Stimulated activated naive CD8-positive, alpha-beta T cell treated with anti-CD3 and anti-CD28 coated beads, Interleukin-15, Interleukin-2, amounts not matched to agents 100 ng/mL and 50 ng/mL, for 24 hours (primary cell): ENCODE data around the gene DCDC2C.
A peak's percentile ranks its signal among the peaks of the same experiment; 100 is the strongest.
"Not testable (repeated sequence)": the region's sequence is repeated elsewhere in the genome, so short reads cannot be mapped to it uniquely, and the experiment has no call there.

ENCODE experiments used
- H3K27ac Mint-ChIP-seq: one replicate; pipeline ENCODE4 v1.8.0; 2021; ENCODE audit warnings: mild to moderate bottlenecking, mixed read lengths
- H3K27me3 Mint-ChIP-seq: one replicate; pipeline ENCODE4 v1.8.0; 2021; ENCODE audit warnings: mixed read lengths
- H3K36me3 Mint-ChIP-seq: one replicate; pipeline ENCODE4 v1.8.0; 2021; ENCODE audit warnings: low read depth, mixed read lengths
- H3K4me1 Mint-ChIP-seq: one replicate; pipeline ENCODE4 v1.8.0; 2021; ENCODE audit warnings: low read depth, mixed read lengths
- H3K4me3 Mint-ChIP-seq: one replicate; pipeline ENCODE4 v1.8.0; 2021; ENCODE audit warnings: mild to moderate bottlenecking, mixed read lengths
- H3K9me3 Mint-ChIP-seq: one replicate; pipeline ENCODE4 v1.8.0; 2021; ENCODE audit warnings: mixed read lengths

The DCDC2C gene

DNA sequence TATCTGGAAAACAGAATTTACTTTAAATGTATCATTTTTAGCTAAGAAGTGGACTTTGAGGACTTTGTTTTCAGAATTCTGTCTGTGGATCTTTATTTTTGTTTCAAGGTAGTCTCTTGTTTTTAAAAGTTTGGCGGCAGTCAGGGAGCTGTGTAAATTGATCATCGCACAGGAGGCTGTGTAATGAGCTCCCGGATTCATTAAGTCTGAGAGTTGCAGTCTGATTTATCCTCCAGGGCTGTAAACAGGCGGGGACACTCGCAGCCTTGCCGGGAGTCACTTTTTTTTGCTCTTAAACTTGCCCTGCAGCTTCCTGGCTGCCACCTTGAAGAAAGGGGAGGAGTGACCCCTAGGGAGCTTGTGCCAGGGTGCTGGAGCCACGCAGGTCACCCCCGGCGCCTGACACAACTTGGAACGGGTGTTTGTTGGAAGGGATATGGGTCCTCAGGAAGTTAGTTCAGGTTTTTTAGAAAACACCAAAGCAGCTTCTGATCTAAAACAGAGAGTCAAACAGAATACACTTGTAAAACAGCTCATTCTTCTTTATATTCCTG is 76.2 kb downstream of the DCDC2C start:
- H3K4me3 Mint-ChIP-seq: no peak overlapping the region
- no peaks in the 10 kb centered on the region for H3K9me3 Mint-ChIP-seq
- H3K27me3 Mint-ChIP-seq: peaks cover 15% of the 10 kb centered on the region
- H3K36me3 Mint-ChIP-seq: no peaks in the 10 kb centered on the region
- peak overlapping the region; percentile 1 for H3K27ac Mint-ChIP-seq
- H3K4me1 Mint-ChIP-seq: peaks cover 7% of the 10 kb centered on the region

- peak overlapping the region; percentile 25 for H3K4me3 Mint-ChIP-seq
- H3K4me1 Mint-ChIP-seq: peaks cover 7% of the 10 kb centered on the region
- peaks cover 15% of the 10 kb centered on the region for H3K27me3 Mint-ChIP-seq
- no peak overlapping the region for H3K27ac Mint-ChIP-seq
- H3K36me3 Mint-ChIP-seq: no peaks in the 10 kb centered on the region
- no peaks in the 10 kb centered on the region for H3K9me3 Mint-ChIP-seq
Measured at GRCh38 chr2:3780477-3781402, 77.4 kb downstream of the DCDC2C start.

- no peak overlapping the region for H3K4me3 Mint-ChIP-seq
- no peaks in the 10 kb centered on the region for H3K36me3 Mint-ChIP-seq
- H3K4me1 Mint-ChIP-seq: peaks cover 5% of the 10 kb centered on the region
- H3K9me3 Mint-ChIP-seq: no peaks in the 10 kb centered on the region
- no peak overlapping the region for H3K27ac Mint-ChIP-seq
- H3K27me3 Mint-ChIP-seq: peaks cover 3% of the 10 kb centered on the region
Measured at GRCh38 chr2:3784731-3785130, 81.4 kb downstream of the DCDC2C start.

GRCh38 chr2:3785220-3785889 is 82.0 kb downstream of the DCDC2C start:
- no peaks in the 10 kb centered on the region for H3K9me3 Mint-ChIP-seq
- H3K4me3 Mint-ChIP-seq: no peak overlapping the region
- no peaks in the 10 kb centered on the region for H3K36me3 Mint-ChIP-seq
- H3K27ac Mint-ChIP-seq: no peak overlapping the region
- H3K27me3 Mint-ChIP-seq: no peaks in the 10 kb centered on the region
- H3K4me1 Mint-ChIP-seq: no peaks in the 10 kb centered on the region

GRCh38 chr2:3785890-3786273 is 82.5 kb downstream of the DCDC2C start:
- no peaks in the 10 kb centered on the region for H3K9me3 Mint-ChIP-seq
- no peaks in the 10 kb centered on the region for H3K27me3 Mint-ChIP-seq
- no peaks in the 10 kb centered on the region for H3K4me1 Mint-ChIP-seq
- H3K27ac Mint-ChIP-seq: no peak overlapping the region
- H3K4me3 Mint-ChIP-seq: no peak overlapping the region
- H3K36me3 Mint-ChIP-seq: no peaks in the 10 kb centered on the region

GRCh38 chr2:3787768-3788167 is 84.4 kb downstream of the DCDC2C start:
- H3K4me3 Mint-ChIP-seq: no peak overlapping the region
- no peaks in the 10 kb centered on the region for H3K4me1 Mint-ChIP-seq
- no peak overlapping the region for H3K27ac Mint-ChIP-seq
- H3K36me3 Mint-ChIP-seq: no peaks in the 10 kb centered on the region
- no peaks in the 10 kb centered on the region for H3K27me3 Mint-ChIP-seq
- no peaks in the 10 kb centered on the region for H3K9me3 Mint-ChIP-seq

- H3K27ac Mint-ChIP-seq: no peak overlapping the region
- H3K27me3 Mint-ChIP-seq: no peaks in the 10 kb centered on the region
- no peaks in the 10 kb centered on the region for H3K9me3 Mint-ChIP-seq
- H3K36me3 Mint-ChIP-seq: no peaks in the 10 kb centered on the region
- no peaks in the 10 kb centered on the region for H3K4me1 Mint-ChIP-seq
- H3K4me3 Mint-ChIP-seq: no peak overlapping the region
Measured at GRCh38 chr2:3789256-3789655, 85.9 kb downstream of the DCDC2C start.

DNA sequence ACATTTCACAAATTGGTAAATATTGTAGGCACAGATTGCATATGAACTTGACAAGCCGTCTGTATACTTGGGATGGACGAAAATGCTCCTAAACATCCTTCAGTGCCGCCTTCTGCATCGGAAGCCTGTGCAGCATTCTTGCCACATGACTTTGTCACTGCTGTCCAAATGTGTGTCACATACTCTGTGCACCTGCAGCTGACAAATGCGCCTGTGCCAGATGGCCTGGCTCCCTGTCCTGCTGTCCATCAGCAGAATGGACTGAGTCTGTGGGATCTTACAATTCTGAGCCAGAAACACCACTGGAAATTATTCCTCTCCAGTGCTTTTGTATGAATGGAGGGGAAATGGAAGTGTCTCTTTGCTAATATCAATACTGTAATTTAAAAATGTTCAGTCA is 89.9 kb downstream of the DCDC2C start:
- Mint-ChIP-seq H3K9me3 (no peaks in the 10 kb centered on the region), H3K36me3 (no peaks in the 10 kb centered on the region), H3K4me3 (no peak overlapping the region), H3K4me1 (no peaks in the 10 kb centered on the region), H3K27me3 (no peaks in the 10 kb centered on the region), H3K27ac (no peak overlapping the region)

DNA sequence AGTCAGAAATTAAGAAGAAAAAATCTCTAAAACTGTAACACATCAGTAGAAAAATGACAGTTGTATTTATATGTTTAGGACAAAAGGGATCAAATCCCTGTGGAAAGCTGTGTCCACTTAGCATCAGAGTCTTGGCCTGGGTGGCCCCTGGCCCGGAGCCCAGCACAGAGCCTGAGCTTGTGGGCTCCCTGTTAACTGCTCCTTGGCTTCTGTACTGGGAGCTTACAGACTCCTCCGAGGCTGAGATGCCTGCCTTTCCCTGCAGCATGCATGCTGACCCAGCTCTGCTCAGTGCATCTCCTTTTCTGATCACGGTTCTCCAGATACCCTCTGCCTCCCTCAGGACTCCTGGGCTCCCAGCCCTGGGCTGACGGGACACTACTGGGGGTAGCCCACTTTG is 98.1 kb downstream of the DCDC2C start:
- no peaks in the 10 kb centered on the region for H3K4me1 Mint-ChIP-seq
- H3K27ac Mint-ChIP-seq: no peak overlapping the region
- no peak overlapping the region for H3K4me3 Mint-ChIP-seq
- H3K27me3 Mint-ChIP-seq: peaks cover 3% of the 10 kb centered on the region
- H3K9me3 Mint-ChIP-seq: peaks cover 10% of the 10 kb centered on the region
- no peaks in the 10 kb centered on the region for H3K36me3 Mint-ChIP-seq

- Mint-ChIP-seq H3K36me3 (no peaks in the 10 kb centered on the region), H3K27me3 (peaks cover 6% of the 10 kb centered on the region), H3K4me3 (no peak overlapping the region), H3K27ac (no peak overlapping the region), H3K9me3 (peaks cover 10% of the 10 kb centered on the region), H3K4me1 (no peaks in the 10 kb centered on the region)
Measured at GRCh38 chr2:3805201-3805939, 102.0 kb downstream of the DCDC2C start.

DNA sequence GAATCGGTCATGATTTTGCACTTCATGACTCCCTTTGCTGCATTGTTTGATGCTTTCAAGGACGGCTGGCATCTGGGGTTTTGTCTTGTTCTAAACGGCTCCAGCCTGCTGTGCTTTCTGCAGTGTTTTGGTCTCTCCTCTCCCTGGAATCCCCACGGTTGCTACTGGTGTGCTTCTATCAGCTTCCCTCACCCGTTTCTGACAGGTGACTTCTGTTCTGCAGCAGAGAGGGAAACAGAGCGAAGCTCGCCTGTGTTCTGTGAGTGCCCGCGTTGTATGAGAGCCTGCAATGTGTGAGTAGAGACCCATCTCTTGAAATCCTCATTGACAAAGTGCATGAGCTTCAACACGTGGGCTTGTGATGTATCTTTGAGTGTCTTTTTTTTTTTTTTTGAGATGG is 102.8 kb downstream of the DCDC2C start:
- Mint-ChIP-seq H3K9me3 (peaks cover 10% of the 10 kb centered on the region), H3K36me3 (no peaks in the 10 kb centered on the region), H3K4me3 (no peak overlapping the region), H3K27me3 (peaks cover 6% of the 10 kb centered on the region), H3K4me1 (no peaks in the 10 kb centered on the region), H3K27ac (no peak overlapping the region)

DNA sequence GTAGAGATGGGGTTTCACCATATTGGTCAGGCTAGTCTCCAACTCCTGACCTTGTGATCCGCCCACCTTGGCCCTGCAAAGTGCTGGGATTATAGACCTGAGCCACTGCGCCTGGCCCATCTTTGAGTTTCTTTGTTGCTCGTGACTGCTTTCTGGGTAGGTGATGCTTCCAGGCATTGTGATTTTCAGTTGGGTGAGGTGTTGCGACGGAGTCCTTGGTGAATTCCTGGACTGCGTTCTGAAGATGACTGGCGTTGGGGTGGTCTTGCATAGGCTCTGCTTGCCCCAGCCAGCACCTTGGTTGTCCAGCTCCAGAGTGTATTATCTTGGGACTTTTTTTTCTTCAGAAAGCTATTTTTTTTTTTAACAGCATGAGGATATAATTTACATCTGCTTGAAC is 103.4 kb downstream of the DCDC2C start:
- H3K4me3 Mint-ChIP-seq: no peak overlapping the region
- no peaks in the 10 kb centered on the region for H3K4me1 Mint-ChIP-seq
- no peak overlapping the region for H3K27ac Mint-ChIP-seq
- no peaks in the 10 kb centered on the region for H3K36me3 Mint-ChIP-seq
- peaks cover 6% of the 10 kb centered on the region for H3K27me3 Mint-ChIP-seq
- H3K9me3 Mint-ChIP-seq: peaks cover 10% of the 10 kb centered on the region

GRCh38 chr2:3807853-3808252 is 104.5 kb downstream of the DCDC2C start:
- H3K27me3 Mint-ChIP-seq: peaks cover 6% of the 10 kb centered on the region
- peaks cover 11% of the 10 kb centered on the region for H3K9me3 Mint-ChIP-seq
- H3K36me3 Mint-ChIP-seq: no peaks in the 10 kb centered on the region
- no peak overlapping the region for H3K4me3 Mint-ChIP-seq
- H3K4me1 Mint-ChIP-seq: no peaks in the 10 kb centered on the region
- no peak overlapping the region for H3K27ac Mint-ChIP-seq

GRCh38 chr2:3814706-3815245 is 111.4 kb downstream of the DCDC2C start:
- Mint-ChIP-seq H3K4me1 (no peaks in the 10 kb centered on the region), H3K9me3 (peaks cover 14% of the 10 kb centered on the region), H3K36me3 (no peaks in the 10 kb centered on the region), H3K27ac (no peak overlapping the region), H3K27me3 (no peaks in the 10 kb centered on the region), H3K4me3 (no peak overlapping the region)

- not testable (repeated sequence) for H3K4me1 Mint-ChIP-seq, H3K27ac Mint-ChIP-seq, H3K36me3 Mint-ChIP-seq, H3K4me3 Mint-ChIP-seq, H3K27me3 Mint-ChIP-seq
- peaks cover 19% of the 10 kb centered on the region for H3K9me3 Mint-ChIP-seq
Measured at GRCh38 chr2:3817144-3817543, 113.8 kb downstream of the DCDC2C start.
